A549 (cell line): ENCODE results near the gene TRIAP1.

Source experiments
- CHD4 ChIP-seq: fragments of 200-600 bp; sonication (generic); IDR thresholded peaks from 2 replicates; pipeline ENCODE4 v1.6.1; 2016; ENCODE audit warnings: antibody characterized with exemption, mild to moderate bottlenecking, borderline replicate concordance
- FOSB ChIP-seq: fragments of 250-450 bp; sonication (Bioruptor Pico); IDR thresholded peaks from 2 replicates; pipeline ENCODE4 v1.5.0; 2020; ENCODE audit warnings: mild to moderate bottlenecking, moderate library complexity
- FOSL2 ChIP-seq, 2 experiments: fragments of 450-650 bp in 1 of 2; fragments of >200 bp in 1 of 2; sonication (Bioruptor Twin) in 1 of 2; formaldehyde crosslinking; IDR thresholded peaks; 2 replicates each; pipeline versions ENCODE4 v1.5.0 to v1.6.1; 2016 to 2020; ENCODE audit warnings: mild to moderate bottlenecking in 1 of 2, moderate library complexity in 1 of 2
- POLR2A ChIP-seq: IDR thresholded peaks from 2 replicates; pipeline ENCODE4 v1.6.1; 2012; ENCODE audit warnings: mild to moderate bottlenecking, low read length
- RAD21 ChIP-seq, 2 experiments: fragments of >200 bp in 1 of 2; sonication (Bioruptor Twin) in 1 of 2; formaldehyde crosslinking in 1 of 2; IDR thresholded peaks in 1 of 2; conservative IDR thresholded peaks in 1 of 2; 2 replicates in 1 of 2; 3 replicates in 1 of 2; pipeline ENCODE4 v1.6.1; 2012 to 2018; ENCODE audit warnings: inconsistent platforms in 1 of 2
- SMC3 ChIP-seq: fragments of >200 bp; sonication (Bioruptor Twin); formaldehyde crosslinking; IDR thresholded peaks from 3 replicates; pipeline ENCODE4 v1.6.1; 2018; ENCODE audit warnings: inconsistent platforms
- TF ChIP-seq, protein P1 (sequence below): fragments of >200 bp; sonication (Bioruptor Twin); formaldehyde crosslinking; IDR thresholded peaks from 3 replicates; pipeline ENCODE4 v1.5.1; 2016
- TF ChIP-seq, protein P2 (sequence below): IDR thresholded peaks from 2 replicates; pipeline ENCODE4 v1.6.1; 2012
- TF ChIP-seq, protein P3 (sequence below): fragments of 200-600 bp; sonication (generic); IDR thresholded peaks from 2 replicates; pipeline ENCODE4 v1.6.1; 2016; ENCODE audit warnings: antibody characterized with exemption, mild to moderate bottlenecking, moderate library complexity

DNA sequence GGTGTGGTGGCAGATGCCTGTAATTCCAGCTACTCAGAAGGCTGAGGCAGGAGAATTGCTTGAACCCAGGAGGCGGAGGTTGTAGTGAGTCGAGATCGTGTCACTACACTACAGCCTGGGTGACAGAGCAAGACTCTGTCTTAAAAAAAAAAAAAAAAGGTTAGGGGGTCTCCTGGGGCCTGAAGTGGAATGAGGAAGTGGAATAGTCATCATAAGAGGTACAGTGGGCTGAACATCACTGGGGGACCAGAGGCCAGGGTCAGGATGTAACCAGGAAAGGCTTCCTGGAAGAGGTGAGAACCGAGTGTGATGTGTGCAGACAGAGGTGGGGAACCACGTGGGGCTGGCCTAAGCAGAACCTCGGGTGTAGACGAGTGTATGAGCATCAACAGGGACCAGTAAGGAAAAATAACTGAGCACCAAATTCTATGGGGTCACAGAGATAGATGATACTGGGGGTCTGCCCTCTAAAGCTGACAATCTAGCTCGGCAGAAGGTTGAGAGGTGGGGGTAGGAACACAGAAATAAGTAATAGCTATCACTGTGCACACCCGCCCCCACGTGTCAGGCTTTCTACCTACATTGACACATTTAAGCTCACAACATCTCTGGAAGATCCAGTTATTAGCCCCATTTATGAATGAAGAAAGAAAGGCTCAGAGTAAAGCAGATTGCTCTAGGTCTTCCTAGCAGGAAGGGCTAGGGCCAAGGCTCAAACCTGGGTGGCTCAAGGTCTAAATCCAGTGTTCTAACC, 13.2 kb downstream of the TRIAP1 start:
- TF ChIP-seq, protein P1, sequence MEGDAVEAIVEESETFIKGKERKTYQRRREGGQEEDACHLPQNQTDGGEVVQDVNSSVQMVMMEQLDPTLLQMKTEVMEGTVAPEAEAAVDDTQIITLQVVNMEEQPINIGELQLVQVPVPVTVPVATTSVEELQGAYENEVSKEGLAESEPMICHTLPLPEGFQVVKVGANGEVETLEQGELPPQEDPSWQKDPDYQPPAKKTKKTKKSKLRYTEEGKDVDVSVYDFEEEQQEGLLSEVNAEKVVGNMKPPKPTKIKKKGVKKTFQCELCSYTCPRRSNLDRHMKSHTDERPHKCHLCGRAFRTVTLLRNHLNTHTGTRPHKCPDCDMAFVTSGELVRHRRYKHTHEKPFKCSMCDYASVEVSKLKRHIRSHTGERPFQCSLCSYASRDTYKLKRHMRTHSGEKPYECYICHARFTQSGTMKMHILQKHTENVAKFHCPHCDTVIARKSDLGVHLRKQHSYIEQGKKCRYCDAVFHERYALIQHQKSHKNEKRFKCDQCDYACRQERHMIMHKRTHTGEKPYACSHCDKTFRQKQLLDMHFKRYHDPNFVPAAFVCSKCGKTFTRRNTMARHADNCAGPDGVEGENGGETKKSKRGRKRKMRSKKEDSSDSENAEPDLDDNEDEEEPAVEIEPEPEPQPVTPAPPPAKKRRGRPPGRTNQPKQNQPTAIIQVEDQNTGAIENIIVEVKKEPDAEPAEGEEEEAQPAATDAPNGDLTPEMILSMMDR, result no peak
- TF ChIP-seq, protein P2, sequence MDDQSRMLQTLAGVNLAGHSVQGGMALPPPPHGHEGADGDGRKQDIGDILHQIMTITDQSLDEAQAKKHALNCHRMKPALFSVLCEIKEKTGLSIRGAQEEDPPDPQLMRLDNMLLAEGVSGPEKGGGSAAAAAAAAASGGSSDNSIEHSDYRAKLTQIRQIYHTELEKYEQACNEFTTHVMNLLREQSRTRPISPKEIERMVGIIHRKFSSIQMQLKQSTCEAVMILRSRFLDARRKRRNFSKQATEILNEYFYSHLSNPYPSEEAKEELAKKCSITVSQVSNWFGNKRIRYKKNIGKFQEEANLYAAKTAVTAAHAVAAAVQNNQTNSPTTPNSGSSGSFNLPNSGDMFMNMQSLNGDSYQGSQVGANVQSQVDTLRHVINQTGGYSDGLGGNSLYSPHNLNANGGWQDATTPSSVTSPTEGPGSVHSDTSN, result no peak
- TF ChIP-seq, protein P3, sequence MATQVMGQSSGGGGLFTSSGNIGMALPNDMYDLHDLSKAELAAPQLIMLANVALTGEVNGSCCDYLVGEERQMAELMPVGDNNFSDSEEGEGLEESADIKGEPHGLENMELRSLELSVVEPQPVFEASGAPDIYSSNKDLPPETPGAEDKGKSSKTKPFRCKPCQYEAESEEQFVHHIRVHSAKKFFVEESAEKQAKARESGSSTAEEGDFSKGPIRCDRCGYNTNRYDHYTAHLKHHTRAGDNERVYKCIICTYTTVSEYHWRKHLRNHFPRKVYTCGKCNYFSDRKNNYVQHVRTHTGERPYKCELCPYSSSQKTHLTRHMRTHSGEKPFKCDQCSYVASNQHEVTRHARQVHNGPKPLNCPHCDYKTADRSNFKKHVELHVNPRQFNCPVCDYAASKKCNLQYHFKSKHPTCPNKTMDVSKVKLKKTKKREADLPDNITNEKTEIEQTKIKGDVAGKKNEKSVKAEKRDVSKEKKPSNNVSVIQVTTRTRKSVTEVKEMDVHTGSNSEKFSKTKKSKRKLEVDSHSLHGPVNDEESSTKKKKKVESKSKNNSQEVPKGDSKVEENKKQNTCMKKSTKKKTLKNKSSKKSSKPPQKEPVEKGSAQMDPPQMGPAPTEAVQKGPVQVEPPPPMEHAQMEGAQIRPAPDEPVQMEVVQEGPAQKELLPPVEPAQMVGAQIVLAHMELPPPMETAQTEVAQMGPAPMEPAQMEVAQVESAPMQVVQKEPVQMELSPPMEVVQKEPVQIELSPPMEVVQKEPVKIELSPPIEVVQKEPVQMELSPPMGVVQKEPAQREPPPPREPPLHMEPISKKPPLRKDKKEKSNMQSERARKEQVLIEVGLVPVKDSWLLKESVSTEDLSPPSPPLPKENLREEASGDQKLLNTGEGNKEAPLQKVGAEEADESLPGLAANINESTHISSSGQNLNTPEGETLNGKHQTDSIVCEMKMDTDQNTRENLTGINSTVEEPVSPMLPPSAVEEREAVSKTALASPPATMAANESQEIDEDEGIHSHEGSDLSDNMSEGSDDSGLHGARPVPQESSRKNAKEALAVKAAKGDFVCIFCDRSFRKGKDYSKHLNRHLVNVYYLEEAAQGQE, result no peak
- TF ChIP-seq CHD4 (no peak), RAD21 (conservative IDR thresholded peaks at IDR 0.05 in 1 of 2, IDR thresholded peaks at IDR 0.05 in 1 of 2) (no peak), FOSB (CRISPR knock-in tag) (no peak), POLR2A (no peak), SMC3 (no peak), FOSL2 (IDR thresholded peaks at IDR 0.05) (no peak), FOSL2 (CRISPR knock-in tag; IDR thresholded peaks at IDR 0.05) (no peak)
